Measurements from ENCODE around the gene KCNMA1.

Gene KCNMA1

DNA sequence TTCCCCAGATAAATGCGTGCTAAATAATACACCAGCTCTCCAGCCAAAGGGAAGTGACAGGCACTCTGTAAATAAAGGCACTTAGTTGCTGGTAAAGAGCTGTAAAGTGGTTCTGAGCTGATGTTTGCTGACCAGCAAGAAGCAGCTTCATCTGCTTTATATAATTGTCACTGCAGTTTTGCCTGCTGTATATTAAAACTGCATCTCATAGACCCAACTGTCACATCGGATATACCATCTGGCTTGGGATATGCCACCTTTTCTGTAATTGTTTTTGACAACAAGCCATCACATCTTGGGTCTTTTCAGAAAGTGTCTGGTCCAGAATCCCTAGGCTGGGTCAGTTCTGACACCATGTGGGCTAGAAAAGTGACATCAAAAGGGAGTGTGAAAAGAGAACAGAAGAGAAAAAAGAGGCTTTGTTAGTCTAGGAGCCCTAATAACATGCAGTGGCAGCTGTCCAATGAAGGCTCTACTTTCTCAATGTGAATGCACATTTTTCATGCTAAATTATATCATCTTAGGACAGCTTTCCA, 697.6 kb downstream of the KCNMA1 start:
- no peak for DNase-seq (ENCODE audit: low read depth)

DNA sequence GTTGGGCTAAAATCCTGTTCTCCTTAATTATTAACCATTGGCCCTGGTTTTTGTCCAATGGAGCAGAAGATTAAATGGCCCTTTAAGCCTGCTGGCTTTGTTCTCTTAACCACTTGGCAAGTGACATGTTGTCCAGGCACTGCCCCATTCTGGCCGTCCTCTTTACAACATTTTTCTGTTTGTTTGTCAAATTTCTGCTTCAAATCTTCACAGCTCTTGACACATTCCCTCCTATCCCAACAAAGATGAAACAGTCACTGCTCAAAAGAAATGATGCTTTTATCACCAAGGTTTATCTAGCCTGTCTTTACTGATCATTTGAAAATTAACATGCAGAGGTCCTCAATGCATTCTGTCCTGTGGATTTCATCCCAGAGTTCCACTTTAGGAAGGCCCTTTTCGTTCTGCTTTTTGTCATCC, 700.4 kb downstream of the KCNMA1 start:
- no peak for DNase-seq (ENCODE audit: low read depth)

DNA sequence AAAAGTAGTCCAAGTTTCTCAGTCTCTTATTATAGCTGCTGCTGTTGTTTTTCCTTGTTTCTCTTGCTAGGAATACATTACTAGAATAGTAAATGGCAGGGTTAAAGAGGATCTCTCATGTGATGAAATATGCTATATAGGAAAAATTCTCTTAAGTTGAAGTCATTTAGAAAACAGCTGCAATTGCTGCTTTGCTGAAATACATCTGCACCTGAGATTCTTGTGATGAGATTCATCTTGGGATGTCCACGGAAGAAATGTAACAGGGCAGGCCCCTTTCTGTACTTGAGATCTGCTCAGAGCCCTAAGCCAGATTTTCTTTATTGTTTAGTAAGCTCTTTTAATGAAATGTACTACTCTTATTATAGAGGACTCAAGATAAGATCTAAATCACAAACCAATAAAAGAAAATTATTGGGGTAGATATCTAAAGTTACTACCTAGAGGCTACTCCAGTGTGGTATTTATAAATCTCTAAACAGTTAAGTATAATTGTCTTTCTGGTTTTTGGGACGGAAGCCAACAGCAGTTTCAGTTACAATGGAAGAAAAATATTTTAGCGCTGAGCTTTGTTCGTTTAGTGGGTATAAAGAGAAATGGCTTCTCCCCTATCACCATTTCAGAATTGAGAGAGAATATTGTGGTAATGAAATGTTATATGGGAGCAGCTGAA, 701.5 kb downstream of the KCNMA1 start:
- no peak for DNase-seq (ENCODE audit: low read depth)

DNA sequence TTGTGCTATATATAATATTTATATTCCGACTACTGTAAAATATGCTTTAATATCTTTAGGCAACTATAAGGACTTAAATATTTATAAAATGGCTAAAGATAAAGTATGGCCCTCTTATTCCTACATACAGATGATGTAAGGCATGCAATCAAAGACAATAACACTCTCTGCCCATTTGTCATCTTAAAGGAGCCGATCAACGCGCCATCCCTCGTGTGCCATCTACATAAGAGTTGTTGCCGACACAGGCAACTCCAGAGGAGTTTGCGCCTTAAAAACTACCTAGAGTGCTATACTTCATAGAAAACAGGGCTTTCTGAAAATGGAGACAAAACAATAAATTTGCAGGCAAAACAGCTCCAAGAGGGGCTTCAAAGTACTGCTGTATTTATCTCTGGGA, 709.0 kb downstream of the KCNMA1 start:
- DNase-seq (ENCODE audit: low read depth) = no peak

GRCh38 chr10:76925636-76926405, 711.8 kb downstream of the KCNMA1 start:
- no peak for DNase-seq (ENCODE audit: low read depth)

DNA sequence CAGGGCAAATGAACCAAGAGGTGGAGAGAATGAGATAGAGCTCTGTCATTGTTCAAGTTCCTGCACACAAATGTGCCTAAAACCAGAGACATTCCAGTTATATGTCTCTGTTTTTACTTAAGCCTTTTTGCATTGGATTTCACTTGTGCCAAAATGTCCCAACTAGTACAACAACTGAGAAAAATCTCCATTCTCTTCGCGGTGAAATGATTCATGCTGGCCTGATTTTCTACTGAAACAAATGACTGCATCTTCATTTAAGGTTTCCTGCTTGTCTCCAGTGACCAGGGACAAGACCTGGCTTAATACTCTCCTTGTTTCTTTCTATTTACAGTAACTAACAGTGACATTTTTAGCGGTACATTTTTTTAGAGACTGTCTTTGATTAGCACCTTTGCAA, 714.9 kb downstream of the KCNMA1 start:
- no peak for DNase-seq (ENCODE audit: low read depth)

- no peak for DNase-seq (ENCODE audit: low read depth)
These were observed 716.1 kb downstream of the KCNMA1 start for GRCh38 chr10:76921383-76922010.

DNA sequence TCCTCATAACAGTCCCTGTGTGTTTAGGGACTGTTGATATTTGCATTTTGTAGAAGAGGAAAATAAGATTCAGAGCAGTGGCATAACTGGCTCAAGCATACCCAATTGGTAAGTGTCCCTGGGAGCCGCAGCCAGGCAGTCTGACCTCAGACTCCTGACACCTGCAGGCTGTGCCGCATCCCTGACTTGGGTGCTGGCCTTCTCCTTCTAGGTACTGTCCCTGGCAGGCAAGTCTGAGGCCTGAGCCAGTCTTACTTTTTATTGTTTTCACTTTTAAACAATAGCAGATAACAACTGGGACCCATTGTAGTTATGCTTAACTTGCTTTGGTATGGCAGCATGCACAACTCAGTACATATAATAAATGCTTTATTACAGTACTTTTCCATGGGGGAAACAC, 717.0 kb downstream of the KCNMA1 start:
- DNase-seq (ENCODE audit: low read depth) = no peak

GRCh38 chr10:76918106-76918505, 719.5 kb downstream of the KCNMA1 start:
- DNase-seq (ENCODE audit: low read depth) = no peak

GRCh38 chr10:76917071-76917470, 720.5 kb downstream of the KCNMA1 start:
- DNase-seq (ENCODE audit: low read depth) = no peak

DNA sequence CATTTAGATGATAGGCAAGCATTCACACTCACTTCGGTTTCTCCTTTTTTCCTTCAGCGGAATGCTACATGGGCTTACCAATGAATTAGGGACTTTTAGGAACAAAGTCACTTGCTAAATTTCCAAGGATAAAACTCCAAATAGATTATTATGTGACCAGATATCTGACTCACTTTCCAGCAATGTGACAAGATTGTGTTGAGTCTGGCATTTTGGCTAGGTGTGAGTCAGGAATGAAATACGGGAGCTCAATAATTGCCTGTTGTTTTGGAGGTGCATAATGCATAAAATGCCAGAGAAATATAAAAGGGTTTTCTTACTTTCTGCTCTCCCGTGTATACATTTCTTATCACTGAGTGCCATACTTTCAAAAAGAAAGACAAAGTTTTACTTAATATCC, 721.1 kb downstream of the KCNMA1 start:
- DNase-seq (ENCODE audit: low read depth) = no peak

DNA sequence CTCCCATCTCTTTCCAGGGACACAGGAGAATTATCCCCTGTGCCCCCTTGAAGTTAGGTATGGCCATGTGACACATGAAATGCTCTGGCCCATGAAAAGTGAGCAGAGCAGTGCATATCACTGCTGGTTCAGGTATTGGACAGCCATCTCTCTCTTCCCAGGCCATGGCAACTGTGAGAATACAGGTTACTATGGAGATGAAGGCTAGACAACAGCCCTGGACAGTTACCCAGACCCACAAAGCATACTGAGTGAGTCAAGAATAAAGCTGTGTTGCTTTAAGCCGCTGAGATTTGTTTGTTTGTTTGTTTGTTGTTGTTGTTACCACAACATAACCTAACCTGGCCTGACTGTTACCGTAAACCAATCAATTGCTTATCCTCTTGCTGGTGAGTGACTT, 722.3 kb downstream of the KCNMA1 start:
- DNase-seq (ENCODE audit: low read depth) = peak; percentile 1

DNA sequence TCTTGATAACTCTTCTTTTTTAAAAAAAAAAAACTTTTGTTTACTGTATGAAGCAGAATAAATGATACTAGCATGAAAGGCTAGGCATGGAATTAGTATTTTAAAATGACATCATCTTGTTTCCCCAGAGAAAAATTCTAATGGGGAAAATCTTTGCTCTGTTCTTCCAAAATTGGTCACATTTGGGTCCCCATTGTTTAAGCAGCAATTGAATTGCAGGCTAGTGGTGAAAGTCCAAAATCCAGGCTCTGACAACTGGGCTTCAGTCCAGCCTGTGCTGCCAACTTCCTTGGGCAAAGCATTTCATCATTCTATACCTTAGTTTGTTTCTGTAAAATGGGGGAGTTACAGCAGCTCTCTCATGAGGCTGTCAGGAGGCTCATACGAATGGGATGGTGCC, 726.4 kb downstream of the KCNMA1 start:
- no peak for DNase-seq (ENCODE audit: low read depth)

DNA sequence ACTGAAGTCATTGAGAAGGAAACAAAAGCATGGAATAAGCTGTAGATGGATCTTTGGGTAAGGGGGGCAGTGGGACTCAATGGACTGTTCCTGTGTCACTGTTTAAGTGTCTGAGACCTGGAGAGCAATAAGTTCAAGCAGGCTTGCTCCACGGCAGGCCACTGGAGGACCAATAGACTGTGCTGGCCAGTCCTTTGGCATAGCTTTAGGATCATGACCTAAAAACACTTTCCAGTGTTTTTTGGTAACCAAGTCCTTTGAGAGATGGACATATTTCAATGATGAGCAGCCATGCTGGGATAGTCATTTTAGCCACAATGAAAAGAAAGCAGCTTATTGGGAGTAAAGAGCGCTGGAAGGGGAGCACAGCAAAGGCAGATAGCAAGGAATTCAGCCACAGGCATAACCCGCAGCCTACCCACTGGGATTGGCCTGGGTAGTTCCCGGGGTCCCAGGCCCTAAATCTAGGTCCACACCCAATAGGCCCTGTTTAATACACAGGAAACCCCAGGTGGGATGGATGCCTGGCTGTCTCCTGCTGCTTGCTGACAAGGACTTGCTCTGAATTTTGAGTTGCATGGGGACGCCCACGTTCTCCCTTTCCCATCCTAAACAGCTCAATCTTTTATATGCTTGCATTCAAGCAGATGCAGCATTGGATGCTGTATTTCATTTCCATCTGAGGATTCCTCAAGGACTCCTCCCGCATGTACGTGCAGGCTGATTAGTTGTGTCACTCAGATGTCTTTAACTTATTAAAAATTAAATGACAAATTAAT, 727.2 kb downstream of the KCNMA1 start:
- no peak for DNase-seq (ENCODE audit: low read depth)

GRCh38 chr10:76906256-76906655, 731.4 kb downstream of the KCNMA1 start:
- DNase-seq (ENCODE audit: low read depth) = no peak

DNA sequence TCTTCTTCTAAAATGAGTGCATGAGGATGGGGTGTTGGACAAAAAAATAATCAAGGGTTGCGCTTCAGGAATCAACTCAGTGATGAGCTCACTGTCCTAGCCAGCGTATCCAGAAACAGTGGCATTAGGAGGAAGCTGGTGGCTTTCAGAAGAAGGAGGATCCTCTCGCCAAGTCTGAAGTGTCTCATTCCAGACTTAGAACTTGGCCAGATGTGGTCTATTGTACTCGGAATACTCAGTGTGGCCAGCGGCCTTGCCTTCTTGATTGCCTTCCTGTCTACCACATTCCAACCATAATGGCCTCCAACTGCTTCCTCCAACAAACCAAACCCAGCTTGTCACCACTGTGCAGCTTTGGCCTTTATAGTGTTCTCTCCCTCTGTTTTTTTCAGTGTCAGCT, 732.4 kb downstream of the KCNMA1 start:
- no peak for DNase-seq (ENCODE audit: low read depth)

DNA sequence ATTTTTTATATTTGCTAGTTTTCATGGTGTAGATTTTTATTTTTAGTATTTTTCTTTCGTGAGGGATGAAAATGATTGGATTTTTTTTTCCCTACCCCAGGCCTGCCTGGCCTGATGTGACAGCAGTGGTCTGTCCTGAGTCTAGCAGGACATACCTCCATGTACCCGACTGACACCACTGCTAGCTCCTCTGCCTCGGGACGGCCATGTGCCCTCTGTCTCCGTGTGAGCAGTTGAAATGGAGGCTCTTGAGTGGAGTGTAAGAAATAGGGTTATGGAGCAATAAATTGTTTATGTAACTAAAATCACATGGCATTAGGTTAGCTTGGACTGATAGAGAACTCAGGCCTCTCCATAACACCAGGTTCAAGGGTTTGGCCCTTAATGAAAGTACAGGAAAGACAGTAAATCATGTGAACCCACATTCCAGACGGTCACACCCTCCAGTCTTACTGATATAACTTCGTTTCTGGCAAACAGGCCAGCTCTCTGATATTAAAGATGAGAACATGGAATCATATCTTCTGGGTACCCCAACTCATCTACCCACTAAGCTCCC, 734.1 kb downstream of the KCNMA1 start:
- DNase-seq (ENCODE audit: low read depth) = peak; percentile 12

- DNase-seq (ENCODE audit: low read depth) = peak; percentile 35
These were observed 734.7 kb downstream of the KCNMA1 start for GRCh38 chr10:76902949-76903348.

GRCh38 chr10:76901701-76902100, 735.9 kb downstream of the KCNMA1 start:
- DNase-seq (ENCODE audit: low read depth) = no peak

GRCh38 chr10:76899490-76899889, 738.1 kb downstream of the KCNMA1 start:
- no peak for DNase-seq (ENCODE audit: low read depth)

DNA sequence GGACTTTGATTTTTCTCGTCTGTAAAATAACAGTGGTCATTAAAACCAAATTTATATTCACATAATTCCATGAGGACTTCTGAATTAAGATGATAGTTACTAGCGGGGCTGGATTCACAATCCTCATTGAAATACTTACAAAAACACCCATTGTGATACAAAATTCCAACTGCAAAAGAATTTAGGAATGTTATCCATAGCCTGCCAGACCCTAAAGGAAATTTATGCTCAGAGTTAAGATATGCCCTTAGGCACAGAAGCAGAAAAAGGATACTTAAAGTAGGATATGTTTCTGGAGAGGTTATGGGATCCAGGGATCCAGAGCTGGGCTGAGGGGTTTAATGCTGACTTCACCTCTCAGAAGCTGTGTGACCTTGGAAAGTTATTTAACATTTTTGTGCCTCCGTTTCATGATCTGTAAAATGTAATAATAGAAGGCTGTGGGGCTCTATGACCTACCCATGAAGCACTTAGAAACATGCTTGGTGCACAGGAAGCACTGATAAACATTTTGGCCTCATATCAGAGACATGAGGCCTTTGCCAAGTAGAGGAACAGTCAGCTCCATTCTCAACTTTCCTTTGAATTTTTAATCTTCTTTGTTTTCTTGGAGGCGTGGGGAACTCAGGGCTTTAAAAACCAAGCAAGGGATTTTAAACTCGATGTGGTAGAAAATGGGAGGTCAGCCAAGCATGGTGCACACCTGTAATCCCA, 744.7 kb downstream of the KCNMA1 start:
- DNase-seq (ENCODE audit: low read depth) = no peak
